GM18498 (cell line): ENCODE results near the gene KLHL6.
A peak's percentile ranks its signal among the peaks of the same experiment; 100 is the strongest.
"Not testable (repeated sequence)": the region's sequence is repeated elsewhere in the genome, so short reads cannot be mapped to it uniquely, and the experiment has no call there.

Experiments
- ATAC-seq: cut with Tn5 transposase; IDR thresholded peaks from one replicate; pipeline ENCODE4 v1.9.1; 2021; ENCODE audit warnings: mild to moderate bottlenecking, moderate library complexity; ENCODE audit not compliant: unreplicated experiment

The KLHL6 gene

DNA sequence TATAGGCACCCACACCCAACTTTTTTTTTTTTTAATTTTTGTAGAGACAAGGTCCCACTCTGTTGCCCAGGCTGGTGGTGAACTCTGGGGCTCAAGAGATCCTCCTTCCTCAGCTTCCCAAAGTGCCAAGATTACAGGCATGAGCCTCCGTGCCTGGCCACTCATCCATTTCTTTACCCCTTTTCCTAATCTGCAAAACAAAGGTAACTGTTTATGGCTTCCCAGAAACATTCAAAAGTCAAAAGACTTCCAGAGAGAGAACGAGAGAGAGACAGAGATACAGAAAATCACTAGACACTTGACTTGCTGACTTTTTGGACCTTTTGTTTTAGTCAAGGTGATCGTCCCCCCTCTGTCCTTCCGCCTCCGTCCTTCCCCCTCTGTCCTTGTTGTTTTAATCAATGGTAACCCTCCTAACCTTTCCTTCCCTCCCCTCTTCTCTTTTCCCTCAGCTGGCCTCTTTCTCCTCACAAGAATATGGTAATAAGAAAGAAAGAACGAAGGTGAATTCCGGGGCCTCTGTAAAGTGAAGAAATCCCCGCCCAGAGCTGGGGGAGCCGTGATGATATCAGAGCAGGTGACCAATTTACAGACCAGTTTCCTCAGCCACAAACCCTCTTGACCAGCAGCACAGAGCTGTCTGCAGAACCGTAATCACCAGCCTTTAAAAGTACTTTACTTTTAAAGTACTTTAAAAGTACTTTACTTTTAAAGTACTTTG, 21.9 kb downstream of the KLHL6 start:
- ATAC-seq, result peak; percentile 51

DNA sequence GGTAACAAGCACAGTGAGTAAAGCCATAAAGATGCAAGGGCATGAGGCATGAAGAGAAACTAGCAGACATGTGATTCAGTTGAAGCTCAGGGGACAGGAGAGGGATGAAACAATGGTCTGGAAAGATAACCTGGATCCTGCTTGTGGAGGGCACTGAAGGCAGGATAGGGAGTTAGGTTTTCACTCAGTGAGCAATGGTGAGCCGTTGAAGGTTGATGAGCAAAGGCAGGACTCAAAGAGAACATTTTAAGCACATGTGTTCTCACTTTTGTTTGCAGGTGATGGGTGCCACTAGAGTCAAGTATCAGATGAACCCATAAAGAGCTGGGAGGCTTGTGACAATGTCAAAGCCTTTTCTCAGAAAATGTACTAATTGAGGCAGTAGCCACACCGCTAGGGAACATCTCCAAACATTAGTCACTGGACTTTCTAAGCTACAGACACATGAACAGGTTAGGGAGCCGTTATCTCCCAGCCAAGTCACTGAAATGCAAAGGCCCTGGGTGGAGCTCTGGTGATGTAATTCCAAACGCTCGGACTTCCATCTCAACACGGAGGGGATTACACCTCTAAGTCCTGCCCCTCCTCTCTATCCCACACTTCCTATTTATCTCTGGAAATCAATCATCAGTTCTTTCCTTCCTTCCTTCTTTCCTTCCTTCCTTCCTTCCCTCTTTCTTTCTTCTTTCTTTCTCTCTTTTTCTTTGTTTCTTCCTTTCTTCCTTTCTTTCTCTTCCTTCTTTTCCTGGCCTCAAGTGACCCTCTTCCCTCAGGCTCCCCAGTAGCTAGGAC, 22.7 kb downstream of the KLHL6 start:
- no peak for ATAC-seq

DNA sequence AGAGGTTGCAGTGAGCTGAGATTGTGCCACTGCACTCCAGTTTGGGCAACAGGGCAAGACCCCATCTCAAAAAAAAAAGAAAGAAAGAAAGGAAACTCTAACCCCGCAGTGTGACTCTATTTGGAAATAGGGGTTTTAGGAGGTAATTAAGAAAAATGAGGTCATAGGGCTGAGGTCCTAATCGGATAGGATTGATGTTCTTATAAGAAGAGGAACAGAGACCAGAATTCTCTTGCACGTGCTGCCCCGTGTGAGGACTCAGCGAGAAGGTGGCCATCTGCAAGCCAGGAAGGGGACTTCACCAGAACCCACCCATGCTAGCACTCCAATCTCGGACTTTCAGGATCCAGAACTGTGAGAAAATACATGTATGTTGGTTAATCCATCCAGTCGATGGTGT, 25.8 kb downstream of the KLHL6 start:
- ATAC-seq, result no peak

DNA sequence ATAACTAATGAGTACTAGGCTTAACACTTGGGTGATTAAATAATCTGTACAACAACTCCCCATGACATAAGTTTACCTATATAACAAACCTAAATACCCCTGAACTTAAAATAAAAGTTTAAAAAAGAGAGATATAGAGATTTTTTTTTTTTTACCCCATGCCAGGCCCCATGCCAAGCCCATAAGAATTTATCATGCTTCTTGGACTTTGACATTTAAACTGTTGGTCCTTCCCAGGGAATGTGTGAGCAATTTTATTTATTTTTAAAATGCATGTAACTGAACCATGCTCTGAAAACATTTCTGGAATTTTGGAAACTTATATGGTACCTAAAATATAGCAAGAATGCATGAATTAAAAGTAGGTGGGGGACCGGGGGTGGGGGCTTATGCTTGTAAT, 26.3 kb downstream of the KLHL6 start:
- ATAC-seq, result no peak

DNA sequence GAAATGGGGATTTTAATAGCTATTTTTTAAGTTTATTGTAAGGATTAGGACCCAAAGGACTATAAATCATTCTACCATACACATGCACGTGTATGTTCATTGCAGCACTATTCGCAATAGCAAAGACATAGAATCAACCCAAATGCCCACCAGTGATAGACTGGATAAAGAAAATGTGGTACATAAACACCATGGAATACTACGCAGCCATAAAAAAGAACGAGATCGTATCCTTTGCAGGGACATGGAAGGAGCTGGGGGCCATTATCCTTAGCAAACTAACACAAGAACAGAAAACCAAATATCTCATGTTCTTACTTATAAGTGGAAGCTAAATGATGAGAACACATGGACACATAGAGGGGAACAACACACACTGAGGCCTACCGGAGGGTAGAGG, 26.7 kb downstream of the KLHL6 start:
- not testable (repeated sequence) for ATAC-seq

DNA sequence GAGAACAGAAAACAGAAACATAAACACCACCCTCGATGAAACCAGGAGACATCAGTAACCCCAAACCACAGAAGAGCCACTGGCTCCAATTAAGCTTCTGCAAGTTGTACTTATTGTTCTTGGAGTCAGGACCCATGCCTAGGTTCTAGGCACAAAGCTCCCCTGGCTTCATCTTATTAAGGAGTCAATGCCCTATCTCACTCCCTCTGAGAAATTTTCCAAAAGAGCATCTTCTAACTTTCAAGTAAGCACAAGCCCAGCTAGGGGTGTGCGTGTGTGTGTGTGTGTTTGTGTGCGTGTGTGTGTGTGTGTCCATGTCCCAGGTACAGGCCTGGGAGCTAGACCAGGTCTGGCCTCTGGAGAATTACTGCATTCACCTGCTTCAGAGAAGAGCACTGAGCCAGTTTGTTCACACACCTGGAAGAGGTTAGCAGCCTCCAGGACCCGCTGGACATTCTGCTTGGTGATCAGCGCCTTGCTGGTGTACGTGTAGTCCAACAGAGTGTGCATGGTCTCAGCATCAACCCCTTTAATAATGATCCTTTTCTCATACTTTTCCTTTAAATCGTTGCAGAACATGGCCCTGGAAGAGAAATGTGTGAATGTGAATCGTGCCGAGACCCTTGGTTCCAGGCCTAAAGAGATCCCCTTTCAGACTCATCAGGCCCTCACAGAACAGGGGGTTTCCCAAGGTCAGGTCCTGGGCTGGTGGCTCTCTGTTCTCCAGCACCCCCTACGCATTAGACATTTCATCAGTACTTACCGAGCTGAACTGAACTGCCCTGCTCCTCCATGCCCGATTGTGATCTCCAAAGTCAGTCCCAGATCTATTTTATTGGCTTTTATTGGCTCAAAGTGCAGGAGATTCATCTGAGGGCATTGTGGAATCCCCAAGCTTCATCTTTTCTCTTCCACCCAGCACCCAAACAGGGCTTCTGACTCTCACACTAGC, 27.8 kb downstream of the KLHL6 start:
- peak; percentile 90 for ATAC-seq

DNA sequence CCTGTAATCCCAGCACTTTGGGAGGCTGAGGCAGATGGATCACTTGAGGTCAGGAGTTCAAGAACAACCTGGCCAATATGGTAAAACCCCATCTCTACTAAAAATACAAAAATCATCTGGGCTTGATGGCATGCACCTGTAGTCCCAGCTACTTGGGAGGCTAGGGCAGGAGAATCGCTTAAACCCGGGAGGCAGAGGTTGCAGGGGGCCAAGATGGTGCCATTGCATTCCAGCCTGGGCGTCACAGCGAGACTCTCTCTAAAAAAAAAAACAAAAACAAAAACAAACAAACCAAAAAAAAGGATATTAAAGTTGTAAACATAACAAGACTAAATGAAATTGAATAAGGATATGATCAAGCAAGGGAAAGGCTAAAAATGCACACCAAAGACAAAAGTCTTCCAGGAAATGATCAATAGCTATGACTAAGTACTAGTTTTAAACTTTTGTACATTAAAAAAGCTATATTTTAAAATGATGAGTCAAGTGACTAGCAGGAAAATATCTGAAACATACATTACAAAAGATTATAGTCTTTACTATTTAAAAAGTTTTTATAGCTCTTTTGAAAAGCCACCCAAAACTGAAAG, 28.6 kb downstream of the KLHL6 start:
- ATAC-seq, result peak; percentile 20

DNA sequence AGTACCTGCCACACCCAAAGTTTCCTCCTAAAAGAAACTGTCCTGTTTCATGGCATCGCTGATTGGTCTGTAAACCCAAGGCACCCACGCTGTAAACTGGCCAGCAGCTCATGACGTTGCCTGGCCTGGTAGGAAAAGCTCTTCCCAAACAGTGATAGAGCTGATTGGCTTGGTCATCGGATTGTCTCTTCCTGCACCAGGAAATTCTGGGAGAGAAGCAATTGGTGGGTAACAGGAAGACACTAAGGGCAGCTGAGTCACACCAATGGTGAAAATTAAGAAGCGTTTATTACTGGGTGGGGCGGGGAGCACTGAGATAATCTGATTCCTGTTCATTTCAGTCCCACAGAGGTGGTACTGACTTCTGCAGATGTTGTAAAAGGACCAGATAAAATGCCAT, 31.0 kb downstream of the KLHL6 start:
- ATAC-seq, result no peak

DNA sequence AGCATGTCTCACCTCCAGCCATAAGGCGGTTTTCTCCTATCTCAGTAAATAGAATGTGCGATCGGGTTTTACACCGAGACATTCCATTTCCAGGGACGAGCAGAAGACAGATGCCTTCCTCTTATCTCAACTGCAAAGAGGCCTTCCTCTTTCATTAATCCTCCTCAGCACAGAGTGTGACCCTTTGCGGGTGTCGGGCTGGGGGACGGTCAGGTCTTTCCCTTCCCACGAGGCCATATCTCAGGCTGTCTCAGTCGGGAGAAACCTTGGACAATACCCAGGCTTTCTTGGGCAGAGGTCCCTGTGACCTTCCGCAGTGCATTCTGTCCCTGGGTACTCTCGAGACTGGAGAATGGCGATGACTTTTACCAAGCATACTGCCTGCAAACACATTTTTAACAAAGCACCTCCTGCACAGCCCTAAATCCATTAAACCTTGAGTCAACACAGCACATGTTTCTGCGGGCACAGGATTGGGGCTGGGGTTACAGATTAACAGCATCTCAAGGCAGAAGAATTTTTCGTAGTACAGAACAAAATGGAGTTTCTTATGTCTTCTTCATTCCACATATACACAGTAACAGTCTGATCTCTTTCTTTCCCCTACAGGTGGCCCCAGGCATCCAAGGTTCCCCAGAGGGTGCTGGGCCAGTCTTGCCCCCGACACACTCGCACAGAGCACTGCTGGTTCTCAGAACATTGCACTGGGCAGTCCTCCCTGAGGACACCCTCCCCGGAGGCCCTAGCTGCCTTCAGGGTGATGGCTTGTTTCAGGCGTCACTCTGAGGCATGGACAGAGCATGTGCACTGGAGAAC, 34.6 kb downstream of the KLHL6 start:
- not testable (repeated sequence) for ATAC-seq

DNA sequence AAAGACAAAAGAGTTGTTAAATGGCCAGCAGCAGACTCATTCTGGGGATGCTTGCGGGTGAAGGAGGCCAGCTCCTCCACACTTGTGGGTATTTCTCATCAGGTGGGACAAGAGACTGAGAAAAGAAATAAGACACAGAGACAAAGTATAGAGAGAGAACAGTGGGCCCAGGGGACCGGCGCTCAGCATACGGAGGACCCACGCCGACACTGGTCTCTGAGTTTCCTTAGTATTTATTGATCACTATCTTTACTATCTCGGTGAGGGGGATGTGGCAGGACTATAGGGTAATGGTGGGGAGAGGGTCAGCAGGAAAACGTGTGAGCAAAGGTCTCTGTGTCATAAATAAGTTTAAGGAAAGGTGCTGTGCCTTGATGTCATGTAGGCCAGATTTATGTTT, 35.2 kb downstream of the KLHL6 start:
- not testable (repeated sequence) for ATAC-seq

DNA sequence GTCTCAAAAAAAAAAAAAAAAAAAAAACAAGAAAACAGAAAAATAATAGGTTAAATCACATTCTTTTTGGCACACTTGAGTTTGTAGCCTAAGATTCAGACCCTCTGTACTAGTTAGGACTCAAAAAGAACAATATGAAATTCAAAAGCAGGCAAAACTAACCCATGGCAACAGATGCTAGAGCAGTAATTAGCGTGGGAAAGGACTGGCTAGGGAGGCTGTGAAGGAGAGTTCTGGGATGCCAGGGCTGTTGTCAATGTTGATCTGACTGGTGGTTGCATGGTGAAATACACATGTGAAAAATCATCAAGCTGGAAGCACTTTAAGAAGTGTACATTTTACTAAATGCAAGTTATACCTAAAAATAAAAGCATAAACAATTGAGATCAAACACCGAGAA, 35.6 kb downstream of the KLHL6 start:
- ATAC-seq, result no peak

DNA sequence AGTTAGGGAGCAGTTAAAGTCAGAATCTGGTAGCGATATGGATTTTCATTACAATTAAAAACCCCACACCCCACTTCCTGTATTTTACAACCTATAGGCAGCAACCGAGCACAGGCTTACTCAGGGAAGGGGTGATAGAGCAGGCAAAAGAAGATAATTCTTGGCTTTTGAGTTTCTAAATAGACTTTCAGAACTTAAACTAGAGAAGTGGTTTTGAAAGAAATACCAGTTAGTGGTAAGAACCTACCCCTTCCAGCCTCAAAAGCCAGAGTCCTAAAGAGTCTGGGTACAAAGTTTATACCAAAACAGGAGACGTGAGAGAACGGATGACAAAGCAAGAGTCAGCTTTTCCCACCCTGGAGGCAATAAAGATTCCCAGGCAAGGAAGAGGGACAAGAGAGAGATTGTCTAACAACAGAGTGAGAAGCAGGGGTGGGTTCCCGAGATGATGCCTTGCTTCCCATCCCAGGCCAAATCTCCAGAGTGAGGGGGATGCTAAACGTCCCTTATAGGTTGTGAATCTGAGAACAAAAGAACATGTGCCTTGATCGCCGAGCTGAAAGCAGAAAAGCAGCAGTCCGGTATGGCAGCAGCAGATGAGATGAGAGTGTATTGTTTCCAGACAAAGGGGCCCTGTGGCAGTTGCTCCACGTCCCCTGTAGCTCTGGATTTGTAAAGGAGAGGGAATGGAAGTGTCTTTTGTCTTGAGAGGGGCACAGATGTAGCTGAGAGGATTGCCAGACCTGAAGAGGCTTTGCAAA, 36.8 kb downstream of the KLHL6 start:
- no peak for ATAC-seq

DNA sequence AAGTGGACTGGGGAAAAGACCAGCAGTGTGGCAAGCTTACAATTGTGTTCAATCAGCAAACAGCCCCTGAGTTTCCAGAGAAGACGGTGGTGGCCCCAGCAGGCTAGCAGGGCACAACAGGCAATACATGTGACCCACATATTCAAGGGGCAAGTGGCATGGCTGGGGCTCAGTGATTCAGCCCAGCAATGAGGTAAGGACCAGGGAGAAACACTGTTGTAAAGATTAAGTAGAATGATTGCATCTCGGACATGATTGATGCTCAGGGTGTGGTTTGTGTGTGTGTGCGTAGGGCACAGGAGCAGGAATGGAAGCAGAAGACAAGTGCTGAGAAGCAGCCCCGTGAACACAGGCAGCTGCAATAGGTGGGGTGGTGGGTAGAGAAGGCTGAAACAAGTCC, 37.9 kb downstream of the KLHL6 start:
- no peak for ATAC-seq

DNA sequence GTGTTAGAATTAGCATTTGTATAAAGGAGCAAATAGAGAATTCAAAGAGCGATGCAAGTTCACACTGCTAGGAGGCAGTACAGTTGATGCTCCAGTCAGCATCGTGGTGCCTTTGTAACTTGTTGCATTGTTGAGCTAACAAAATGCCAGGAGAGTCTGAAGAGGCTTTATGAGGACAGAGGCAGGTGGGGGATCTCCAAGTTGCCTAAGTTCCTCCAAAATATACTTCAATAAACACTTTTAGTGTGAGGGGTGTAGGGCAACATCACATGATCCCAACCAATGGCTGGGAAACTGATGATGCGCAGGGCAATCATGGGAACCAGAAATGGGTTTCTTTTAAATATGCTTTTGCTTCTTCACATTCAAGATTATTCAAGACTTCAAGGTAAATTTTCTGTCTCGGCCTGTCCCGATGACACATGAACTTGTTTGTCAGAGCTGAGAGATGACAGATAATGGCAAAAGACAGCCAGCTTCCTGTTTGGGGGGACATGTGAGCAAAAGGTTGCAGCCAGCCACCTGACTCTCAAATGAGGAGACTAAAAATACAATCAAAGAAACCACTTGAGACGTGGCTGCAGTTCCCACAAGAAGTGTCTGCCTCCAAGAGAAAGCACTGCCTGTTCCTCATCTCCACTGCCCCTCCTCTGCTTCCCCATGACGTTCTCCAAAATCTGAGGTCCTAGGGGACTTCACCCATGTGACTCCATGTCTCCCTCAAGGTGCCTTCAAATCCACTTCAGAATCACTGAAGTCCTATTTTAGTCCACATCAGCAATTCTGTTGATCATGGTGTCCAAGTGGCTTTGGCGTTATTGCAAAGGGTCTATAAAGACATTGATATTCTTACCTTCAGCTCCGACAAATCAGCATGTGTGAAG, 39.3 kb downstream of the KLHL6 start:
- ATAC-seq, result peak; percentile 76

DNA sequence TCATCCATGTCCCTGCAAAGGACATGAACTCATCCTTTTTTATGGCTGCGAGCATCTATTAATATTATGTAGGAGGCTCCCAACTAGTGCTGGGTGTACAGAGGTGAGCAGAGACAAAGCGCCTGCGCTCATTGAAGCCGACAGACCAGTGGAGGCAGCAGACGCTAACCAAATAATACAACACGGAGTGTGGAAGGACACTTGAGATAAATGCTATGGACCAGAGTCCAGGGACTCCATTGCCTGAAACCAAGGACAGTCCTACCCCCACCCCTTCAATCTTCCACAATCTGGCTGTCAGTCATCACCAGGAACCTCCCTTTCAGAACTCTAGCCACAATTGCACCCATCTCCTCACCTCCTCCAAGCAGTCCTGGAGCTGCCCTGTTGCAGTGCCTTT, 41.5 kb downstream of the KLHL6 start:
- ATAC-seq, result no peak

DNA sequence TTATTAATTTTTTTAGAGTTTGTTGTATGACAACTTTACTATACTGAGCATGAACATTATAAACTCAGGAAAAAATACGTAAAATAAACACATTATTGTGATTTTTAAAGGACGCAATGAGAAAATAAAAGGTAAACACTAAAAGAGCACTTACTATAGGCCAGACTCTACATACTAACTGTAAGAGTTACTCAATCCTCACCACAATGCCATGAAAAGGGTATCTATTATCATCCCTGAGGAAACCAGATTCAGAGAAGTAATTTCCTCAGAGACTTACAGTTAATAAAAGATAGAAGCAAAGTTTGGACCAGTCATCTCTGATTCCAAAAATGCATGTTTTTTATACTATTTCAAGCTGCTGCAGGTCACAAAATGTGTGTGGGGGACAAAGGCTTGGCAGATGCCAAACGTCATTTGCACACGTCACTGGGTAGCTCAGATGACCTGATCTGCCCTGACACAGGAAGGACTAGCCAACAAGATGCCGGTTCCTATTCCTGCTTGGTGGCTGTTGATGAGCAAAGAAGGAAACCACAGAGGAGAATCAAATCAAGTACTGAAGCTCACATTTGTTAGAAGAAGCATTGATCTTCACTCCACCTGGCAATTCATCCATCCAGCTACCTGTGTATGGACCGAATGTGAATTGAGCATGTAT, 42.3 kb downstream of the KLHL6 start:
- no peak for ATAC-seq

DNA sequence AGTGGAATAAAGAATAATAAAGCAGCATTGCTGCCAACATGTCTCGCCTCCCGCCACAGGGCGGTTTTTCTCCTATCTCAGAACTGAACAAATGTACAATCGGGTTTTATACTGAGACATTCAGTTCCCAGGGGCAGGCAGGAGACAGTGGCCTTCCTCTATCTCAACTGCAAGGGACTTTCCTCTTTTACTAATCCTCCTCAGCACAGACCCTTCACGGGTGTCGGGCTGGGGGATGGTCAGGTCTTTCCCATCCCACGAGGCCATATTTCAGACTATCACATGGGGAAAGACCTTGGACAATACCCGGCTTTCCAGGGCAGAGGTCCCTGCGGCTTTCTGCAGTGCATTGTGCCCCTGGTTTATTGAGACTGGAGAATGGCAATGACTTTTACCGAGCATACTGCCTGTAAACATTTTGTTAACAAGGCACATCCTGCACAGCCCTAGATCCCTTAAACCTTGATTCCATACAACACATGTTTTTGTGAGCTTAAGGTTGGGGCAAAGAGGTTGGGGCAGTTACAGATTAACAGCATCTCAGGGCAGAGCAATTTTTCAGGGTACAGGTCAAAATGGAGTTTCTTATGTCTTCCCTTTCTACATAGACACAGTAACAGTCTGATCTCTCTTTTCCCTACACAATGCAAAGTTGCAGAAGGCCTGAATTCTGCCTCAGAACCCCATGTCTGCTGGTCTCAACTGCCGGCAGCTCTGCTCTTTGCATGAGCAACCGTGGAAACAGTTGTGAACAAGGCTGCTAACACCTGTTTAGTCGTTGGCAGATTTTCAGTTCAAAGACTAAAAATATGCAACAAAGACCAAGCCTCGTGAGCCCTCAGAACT, 44.0 kb downstream of the KLHL6 start:
- not testable (repeated sequence) for ATAC-seq
